Neural cell (in vitro differentiated cells): ENCODE results near the gene OR2A7.
"Not testable (repeated sequence)": the region's sequence is repeated elsewhere in the genome, so short reads cannot be mapped to it uniquely, and the experiment has no call there.

Experiments
- CTCF ChIP-seq: fragments of 450-650 bp; IDR thresholded peaks from 2 replicates; pipeline ENCODE4 v1.5.1; 2014; ENCODE audit warnings: antibody characterized with exemption, mild to moderate bottlenecking, moderate library complexity; ENCODE audit not compliant: poor library complexity, severe bottlenecking
- EP300 ChIP-seq: fragments of 450-650 bp; conservative IDR thresholded peaks from 2 replicates; pipeline ENCODE4 v1.6.1; 2014; ENCODE audit warnings: antibody characterized with exemption, mild to moderate bottlenecking, moderate library complexity; ENCODE audit not compliant: poor library complexity, severe bottlenecking
- EZH2 ChIP-seq: fragments of 200-600, 300-800 bp; shearing (Covaris generic), sonication (generic); IDR thresholded peaks from 2 replicates; pipeline ENCODE4 v1.6.1; 2014; ENCODE audit warnings: antibody characterized with exemption, low read length, borderline replicate concordance, mild to moderate bottlenecking; ENCODE audit not compliant: insufficient read depth, poor library complexity, severe bottlenecking
- MXI1 ChIP-seq: fragments of 450-650 bp; conservative IDR thresholded peaks from 2 replicates; pipeline ENCODE4 v1.6.1; 2014; ENCODE audit warnings: antibody characterized with exemption, mild to moderate bottlenecking; ENCODE audit not compliant: poor library complexity, severe bottlenecking
- SMC3 ChIP-seq: fragments of 450-650 bp; conservative IDR thresholded peaks from 2 replicates; pipeline ENCODE4 v1.6.1; 2014; ENCODE audit warnings: antibody characterized with exemption, mild to moderate bottlenecking, moderate library complexity; ENCODE audit not compliant: poor library complexity

- not testable (repeated sequence) for TF ChIP-seq CTCF, MXI1, EP300, EZH2, SMC3
These were observed 29.4 kb upstream of the OR2A7 start for GRCh38 chr7:144293794-144294499.
